ENCODE results near the gene PPFIBP2. TPM values are rescaled to one million over a fixed set of nuclear protein-coding genes. Genes with fewer than 3 reads are reported as not detected.

PPFIBP2 gene
- total and polyA plus RNA-seq, 2 donors (not counting 1 experiment from before 2014, with no cell fraction given), result 22.3 to 175 TPM

DNA sequence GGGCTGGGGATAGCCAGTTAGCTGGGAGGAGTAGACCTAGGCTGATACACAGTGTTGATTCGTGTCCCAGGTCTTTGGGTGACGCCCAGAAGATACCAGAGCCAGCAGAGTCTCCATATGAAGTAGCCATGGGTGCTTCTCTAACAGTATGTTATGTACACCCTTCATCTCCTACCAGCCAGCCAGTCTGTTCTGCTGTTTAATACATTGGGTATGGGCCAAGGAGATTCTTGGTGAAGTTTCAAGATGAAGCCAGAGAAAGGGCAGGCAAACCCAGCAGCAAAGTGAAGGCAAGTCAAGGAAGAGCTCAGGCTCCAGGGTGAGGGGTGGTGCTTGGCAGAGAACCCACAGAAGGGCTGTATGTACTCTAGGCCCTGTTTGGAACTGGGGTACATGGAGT is 56.4 kb downstream of the PPFIBP2 start:
- Mint-ChIP-seq H3K27ac (no peak overlapping the region), H3K9me3 (ENCODE audit: insufficient read depth) (peaks cover 4% of the 10 kb centered on the region), H3K27me3 (no peaks in the 10 kb centered on the region), H3K4me3 (no peak overlapping the region), H3K4me1 (peaks cover 24% of the 10 kb centered on the region)
- Histone ChIP-seq H3K4me2 (replicated peaks; ENCODE audit: low read depth, low read length, poor library complexity, severe bottlenecking) (no peak overlapping the region), H3K79me2 (ENCODE audit: control insufficient read depth, insufficient read depth, low read length) (no peaks in the 10 kb centered on the region), H4K20me1 (ENCODE audit: control insufficient read depth, insufficient read depth, low read length, poor library complexity, severe bottlenecking) (peaks cover 24% of the 10 kb centered on the region), H3K9me3 (ENCODE audit: control extremely low read depth in 1 of 3, control insufficient read depth in 2 of 3, insufficient read depth in 1 of 3, low read length in 2 of 3) (peaks cover 0 to 10% (median 8%) of the 10 kb centered on the region in 3 donors), H3K4me3 (ENCODE audit: control extremely low read depth in 1 of 5, extremely low read depth in 1 of 5, insufficient read depth in 1 of 5, low read depth in 2 of 5, low read length in 4 of 5) (no peak overlapping the region), H2AFZ (ENCODE audit: insufficient read depth, low read depth, low read length, poor library complexity, severe bottlenecking) (no peak overlapping the region), H3K9ac (ENCODE audit: low read length) (no peak overlapping the region), H3K36me3 (replicated peaks in 1 of 2; ENCODE audit: control extremely low read depth in 1 of 2, control insufficient read depth in 1 of 2, extremely low read depth in 1 of 2, insufficient read depth in 2 of 2, low read length in 1 of 2) (peaks cover 0 to 51% of the 10 kb centered on the region in 2 experiments), H3K4me1 (ENCODE audit: control insufficient read depth in 2 of 2, insufficient read depth in 2 of 2, low read length in 2 of 2) (peaks cover 0 to 5% of the 10 kb centered on the region in 2 donors), H3K27ac (ENCODE audit: low read length in 2 of 2) (no peak overlapping the region), H3K27me3 (replicated peaks in 1 of 4; ENCODE audit: control extremely low read depth in 1 of 4, control insufficient read depth in 3 of 4, insufficient read depth in 4 of 4, low read length in 3 of 4) (peaks cover 0 to 7% (median 0%) of the 10 kb centered on the region in 4 experiments)
- TF ChIP-seq, protein P1, sequence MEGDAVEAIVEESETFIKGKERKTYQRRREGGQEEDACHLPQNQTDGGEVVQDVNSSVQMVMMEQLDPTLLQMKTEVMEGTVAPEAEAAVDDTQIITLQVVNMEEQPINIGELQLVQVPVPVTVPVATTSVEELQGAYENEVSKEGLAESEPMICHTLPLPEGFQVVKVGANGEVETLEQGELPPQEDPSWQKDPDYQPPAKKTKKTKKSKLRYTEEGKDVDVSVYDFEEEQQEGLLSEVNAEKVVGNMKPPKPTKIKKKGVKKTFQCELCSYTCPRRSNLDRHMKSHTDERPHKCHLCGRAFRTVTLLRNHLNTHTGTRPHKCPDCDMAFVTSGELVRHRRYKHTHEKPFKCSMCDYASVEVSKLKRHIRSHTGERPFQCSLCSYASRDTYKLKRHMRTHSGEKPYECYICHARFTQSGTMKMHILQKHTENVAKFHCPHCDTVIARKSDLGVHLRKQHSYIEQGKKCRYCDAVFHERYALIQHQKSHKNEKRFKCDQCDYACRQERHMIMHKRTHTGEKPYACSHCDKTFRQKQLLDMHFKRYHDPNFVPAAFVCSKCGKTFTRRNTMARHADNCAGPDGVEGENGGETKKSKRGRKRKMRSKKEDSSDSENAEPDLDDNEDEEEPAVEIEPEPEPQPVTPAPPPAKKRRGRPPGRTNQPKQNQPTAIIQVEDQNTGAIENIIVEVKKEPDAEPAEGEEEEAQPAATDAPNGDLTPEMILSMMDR (IDR thresholded peaks at IDR 0.05), result no peak
- no peak for TF ChIP-seq EZH2 (IDR thresholded peaks at IDR 0.05; ENCODE audit: borderline replicate concordance, insufficient read depth, low read depth, low read length, poor library complexity, severe bottlenecking)
- intact Hi-C loops (cut with micrococcal nuclease), result no loop called here
- DNase-seq, result no peak
- WGBS (ENCODE audit: insufficient coverage), result 83% methylated on average over 1 of the region's 2 CpGs
- ATAC-seq (ENCODE audit: low read depth), result no peak
- POLR2A ChIA-PET, result no interaction called here
- CTCF ChIA-PET, result interaction anchor here (0.6 to 1.6 kb wide), 2 partner anchors 21 to 128 kb away, joined by 3 to 4 read pairs; no protein-coding TSS in a partner anchor

DNA sequence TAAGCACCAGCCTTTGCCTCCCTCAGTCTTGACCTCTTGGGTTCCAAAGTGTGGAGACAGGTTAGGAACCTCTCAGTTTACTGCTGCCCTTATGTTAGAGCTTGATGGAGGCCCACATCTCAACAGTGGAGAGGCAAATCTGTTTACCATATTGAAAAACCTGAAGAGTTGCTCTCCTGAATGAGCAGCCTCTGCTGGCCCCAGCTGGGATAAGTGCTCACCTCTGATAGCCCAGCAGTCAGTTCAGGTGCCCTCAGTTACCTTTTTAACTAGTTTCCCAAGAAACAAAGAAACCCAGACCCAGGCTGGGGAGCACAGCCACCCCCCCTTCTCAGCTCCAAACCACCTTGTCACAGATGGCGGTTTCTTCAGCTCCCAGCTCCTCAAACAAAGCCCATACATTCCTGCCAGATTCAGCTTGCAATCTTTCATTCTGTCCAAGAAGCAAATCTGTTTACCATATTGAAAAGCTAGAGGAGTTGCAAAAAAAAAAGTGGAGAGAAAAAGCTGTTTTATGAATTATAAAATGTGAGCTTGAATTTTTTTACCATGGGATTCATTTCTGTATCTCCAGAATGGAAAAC is 57.2 kb downstream of the PPFIBP2 start:
- H3K4me1 Mint-ChIP-seq, result peaks cover 32% of the 10 kb centered on the region

More for the DNA sequence above, 57.2 kb downstream of the PPFIBP2 start:
- peaks cover 0 to 7% (median 0%) of the 10 kb centered on the region in 4 experiments for H3K27me3 ChIP-seq (replicated peaks in 1 of 4; ENCODE audit: control extremely low read depth in 1 of 4, control insufficient read depth in 3 of 4, insufficient read depth in 4 of 4, low read length in 3 of 4)
- peaks cover 3 to 12% of the 10 kb centered on the region in 2 donors for H3K4me1 ChIP-seq (ENCODE audit: control insufficient read depth in 2 of 2, insufficient read depth in 2 of 2, low read length in 2 of 2)
- Mint-ChIP-seq H3K9me3 (ENCODE audit: insufficient read depth) (peaks cover 4% of the 10 kb centered on the region), H3K27ac (no peak overlapping the region), H3K4me3 (no peak overlapping the region), H3K27me3 (no peaks in the 10 kb centered on the region)
- POLR2A ChIA-PET, result no interaction called here
- CTCF ChIA-PET, result interaction anchor here (1.0 to 1.6 kb wide), 2 partner anchors 50 to 129 kb away, joined by 4 to 5 read pairs; no protein-coding TSS in a partner anchor
- no peak overlapping the region for H3K4me3 ChIP-seq (ENCODE audit: control extremely low read depth in 1 of 5, extremely low read depth in 1 of 5, insufficient read depth in 1 of 5, low read depth in 2 of 5, low read length in 4 of 5)
- 100% methylated on average over 1 of the region's 1 CpG for WGBS (ENCODE audit: insufficient coverage)
- no peak for TF ChIP-seq EZH2 (IDR thresholded peaks at IDR 0.05; ENCODE audit: borderline replicate concordance, insufficient read depth, low read depth, low read length, poor library complexity, severe bottlenecking)
- TF ChIP-seq, protein P1 (IDR thresholded peaks at IDR 0.05), result no peak
- no peaks in the 10 kb centered on the region for H3K79me2 ChIP-seq (ENCODE audit: control insufficient read depth, insufficient read depth, low read length)
- DNase-seq (no peak), ATAC-seq (ENCODE audit: low read depth) (no peak)
- H3K27ac ChIP-seq (ENCODE audit: low read length in 2 of 2), result no peak overlapping the region
- intact Hi-C loops (cut with micrococcal nuclease), result no loop called here
- no peak overlapping the region for H3K9ac ChIP-seq (ENCODE audit: low read length)
- peaks cover 0 to 10% (median 8%) of the 10 kb centered on the region in 3 donors for H3K9me3 ChIP-seq (ENCODE audit: control extremely low read depth in 1 of 3, control insufficient read depth in 2 of 3, insufficient read depth in 1 of 3, low read length in 2 of 3)
- H2AFZ ChIP-seq (ENCODE audit: insufficient read depth, low read depth, low read length, poor library complexity, severe bottlenecking), result no peak overlapping the region
- peaks cover 0 to 44% of the 10 kb centered on the region in 2 experiments for H3K36me3 ChIP-seq (replicated peaks in 1 of 2; ENCODE audit: control extremely low read depth in 1 of 2, control insufficient read depth in 1 of 2, extremely low read depth in 1 of 2, insufficient read depth in 2 of 2, low read length in 1 of 2)
- H4K20me1 ChIP-seq (ENCODE audit: control insufficient read depth, insufficient read depth, low read length, poor library complexity, severe bottlenecking), result peaks cover 19% of the 10 kb centered on the region
- H3K4me2 ChIP-seq (replicated peaks; ENCODE audit: low read depth, low read length, poor library complexity, severe bottlenecking), result no peak overlapping the region

Data from B cell (primary cell).